ENCODE results near the gene PCDHB11.
A peak's percentile ranks its signal among the peaks of the same experiment; 100 is the strongest.
"Not testable (repeated sequence)": the region's sequence is repeated elsewhere in the genome, so short reads cannot be mapped to it uniquely, and the experiment has no call there.

The PCDHB11 gene

GRCh38 chr5:141155540-141156374 is 43.7 kb upstream of the PCDHB11 start:
- H3K9me3 Mint-ChIP-seq, result peaks cover 66% of the 10 kb centered on the region
- TF ChIP-seq CTCF (IDR thresholded peaks at IDR 0.05; ENCODE audit: unreplicated experiment in 3 of 3), result no peak
- H3K27ac Mint-ChIP-seq, result no peak overlapping the region
- no peaks in the 10 kb centered on the region for H3K4me1 Mint-ChIP-seq
- H3K27me3 Mint-ChIP-seq (ENCODE audit: low read depth), result no peaks in the 10 kb centered on the region
- H3K4me3 Mint-ChIP-seq, result no peak overlapping the region
- H3K36me3 Mint-ChIP-seq (ENCODE audit: low read depth), result peaks cover 58% of the 10 kb centered on the region

GRCh38 chr5:141157356-141157755 is 42.1 kb upstream of the PCDHB11 start:
- Mint-ChIP-seq H3K9me3 (peaks cover 62% of the 10 kb centered on the region), H3K36me3 (ENCODE audit: low read depth) (peaks cover 53% of the 10 kb centered on the region)
- H3K27ac Mint-ChIP-seq; H3K4me1 Mint-ChIP-seq; H3K4me3 Mint-ChIP-seq; H3K27me3 Mint-ChIP-seq (ENCODE audit: low read depth): not testable (repeated sequence)

- peaks cover 48% of the 10 kb centered on the region for H3K36me3 Mint-ChIP-seq (ENCODE audit: low read depth)
- H3K9me3 Mint-ChIP-seq, result peaks cover 59% of the 10 kb centered on the region
- not testable (repeated sequence) for H3K4me1 Mint-ChIP-seq; H3K27ac Mint-ChIP-seq; H3K4me3 Mint-ChIP-seq; H3K27me3 Mint-ChIP-seq (ENCODE audit: low read depth)
Observed at GRCh38 chr5:141157901-141158300, 41.5 kb upstream of the PCDHB11 start.

- no peak for TF ChIP-seq CTCF (IDR thresholded peaks at IDR 0.05; ENCODE audit: unreplicated experiment in 3 of 3)
- Mint-ChIP-seq H3K27ac (no peak within 1 kb of the TSS), H3K4me3 (peak within 1 kb of the TSS in 2 of 3 experiments; percentile 5 to 21), H3K36me3 (ENCODE audit: low read depth) (peaks cover 25% of the 10 kb centered on the region), H3K27me3 (ENCODE audit: low read depth) (no peaks in the 10 kb centered on the region), H3K9me3 (peaks cover 47% of the 10 kb centered on the region), H3K4me1 (no peaks in the 10 kb centered on the region)
Observed at GRCh38 chr5:141172381-141173204, 26.8 kb upstream of the PCDHB11 start, which contains the start of gene PCDHB7. Gene PCDHB7 (plus strand): TSS chr5:141172644. CDS start chr5:141172836, 192 bp downstream.

- not testable (repeated sequence) for H3K4me1 Mint-ChIP-seq; H3K4me3 Mint-ChIP-seq; H3K27me3 Mint-ChIP-seq (ENCODE audit: low read depth); H3K27ac Mint-ChIP-seq
- H3K9me3 Mint-ChIP-seq, result peaks cover 34% of the 10 kb centered on the region
- peaks cover 20% of the 10 kb centered on the region for H3K36me3 Mint-ChIP-seq (ENCODE audit: low read depth)
Observed at GRCh38 chr5:141174291-141175104, 24.9 kb upstream of the PCDHB11 start.

- no peak overlapping the region for H3K27ac Mint-ChIP-seq
- H3K4me3 Mint-ChIP-seq, result no peak overlapping the region
- H3K36me3 Mint-ChIP-seq (ENCODE audit: low read depth), result peaks cover 26% of the 10 kb centered on the region
- H3K4me1 Mint-ChIP-seq, result no peaks in the 10 kb centered on the region
- TF ChIP-seq CTCF (IDR thresholded peaks at IDR 0.05; ENCODE audit: unreplicated experiment in 3 of 3), result no peak
- no peaks in the 10 kb centered on the region for H3K27me3 Mint-ChIP-seq (ENCODE audit: low read depth)
- H3K9me3 Mint-ChIP-seq, result peaks cover 30% of the 10 kb centered on the region
Observed at GRCh38 chr5:141175933-141176332, 23.5 kb upstream of the PCDHB11 start.

- H3K27ac Mint-ChIP-seq, H3K4me1 Mint-ChIP-seq: not testable (repeated sequence)
Observed at GRCh38 chr5:141177577-141178191, 21.7 kb upstream of the PCDHB11 start, which contains the start of gene PCDHB8. Gene PCDHB8 (plus strand): TSS chr5:141177790. CDS start chr5:141178035, 245 bp downstream.

GRCh38 chr5:141179371-141179770 is 20.1 kb upstream of the PCDHB11 start:
- not testable (repeated sequence) for H3K27ac Mint-ChIP-seq; H3K4me1 Mint-ChIP-seq; H3K4me3 Mint-ChIP-seq; H3K27me3 Mint-ChIP-seq (ENCODE audit: low read depth)
- peaks cover 30% of the 10 kb centered on the region for H3K36me3 Mint-ChIP-seq (ENCODE audit: low read depth)
- H3K9me3 Mint-ChIP-seq, result peaks cover 36% of the 10 kb centered on the region

More at GRCh38 chr5:141177577-141178191, 21.7 kb upstream of the PCDHB11 start, which contains the start of gene PCDHB8:
- not testable (repeated sequence) for H3K27me3 Mint-ChIP-seq (ENCODE audit: low read depth); H3K4me3 Mint-ChIP-seq
- peaks cover 38% of the 10 kb centered on the region for H3K9me3 Mint-ChIP-seq
- peaks cover 32% of the 10 kb centered on the region for H3K36me3 Mint-ChIP-seq (ENCODE audit: low read depth)

GRCh38 chr5:141179876-141180275 is 19.6 kb upstream of the PCDHB11 start:
- not testable (repeated sequence) for H3K27me3 Mint-ChIP-seq (ENCODE audit: low read depth); H3K4me3 Mint-ChIP-seq; H3K4me1 Mint-ChIP-seq; H3K27ac Mint-ChIP-seq
- peaks cover 39% of the 10 kb centered on the region for H3K9me3 Mint-ChIP-seq
- peaks cover 36% of the 10 kb centered on the region for H3K36me3 Mint-ChIP-seq (ENCODE audit: low read depth)

Measured in nephron (organoid).